Superior temporal gyrus (tissue), 1 donor: ENCODE measurements around the gene ZNF460.

Experiments
- DNase-seq: peaks from one replicate; pipeline ENCODE4 v3.0.0-alpha.2; 2016; ENCODE audit errors: extremely low spot score

The ZNF460 gene

DNA sequence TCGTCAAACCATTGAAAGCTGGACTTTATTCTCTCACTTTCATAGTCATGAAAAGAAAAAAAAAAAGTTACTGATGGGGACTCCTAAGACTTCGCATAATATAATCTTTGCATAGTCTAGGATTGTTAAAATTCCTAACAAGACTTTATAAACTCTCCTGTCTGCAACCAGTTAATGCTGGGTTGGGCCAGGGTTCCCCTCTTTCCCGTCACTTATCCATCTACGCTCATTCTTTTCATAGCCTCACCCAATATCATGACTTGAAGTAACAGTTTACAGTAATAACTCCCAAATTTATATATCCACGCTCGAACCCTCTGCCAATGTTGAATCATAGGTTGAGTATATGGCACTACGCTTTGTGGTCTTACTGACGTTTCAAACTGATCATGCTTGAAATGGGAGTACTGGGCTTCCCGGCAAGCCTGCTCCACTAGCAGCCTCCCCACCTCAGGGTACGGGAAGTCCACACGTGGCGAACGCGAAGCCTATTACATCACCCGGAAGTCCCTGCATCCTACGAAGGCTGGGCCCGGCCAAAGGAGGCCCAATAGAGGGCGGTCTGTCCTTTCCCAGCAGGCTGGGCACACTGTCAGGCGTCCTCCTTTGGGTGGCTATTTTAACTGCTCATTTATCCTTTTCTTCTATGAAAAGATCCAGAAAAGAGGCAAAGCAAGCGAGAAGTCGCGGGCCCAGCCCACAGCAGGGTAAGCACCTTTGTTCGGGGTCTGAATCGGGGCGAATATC lies 694 bp upstream of the ZNF460 start:
- peak; percentile 94 for DNase-seq

DNA sequence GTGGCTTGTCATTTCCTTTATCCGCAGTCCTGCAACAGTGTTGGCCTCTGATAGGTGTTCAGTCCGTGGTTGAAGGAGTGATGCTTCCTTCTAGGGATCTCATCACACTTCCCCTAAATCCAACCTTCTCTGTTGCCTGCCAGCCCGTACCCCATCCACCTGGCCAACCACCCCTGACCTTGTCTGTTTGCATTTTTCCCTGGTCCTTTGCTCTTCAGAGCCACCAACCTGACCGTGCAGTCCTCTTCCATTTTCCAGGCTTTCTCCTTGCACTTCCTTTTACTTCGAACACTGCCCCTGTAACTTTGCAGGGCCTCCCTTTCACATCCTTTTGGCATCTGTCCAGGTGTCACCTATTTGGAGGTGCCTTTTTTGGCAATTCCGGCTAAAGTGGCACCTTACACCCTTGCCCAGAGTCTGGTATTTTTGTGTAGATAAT lies 696 bp downstream of the ZNF460 start:
- DNase-seq, result no peak

DNA sequence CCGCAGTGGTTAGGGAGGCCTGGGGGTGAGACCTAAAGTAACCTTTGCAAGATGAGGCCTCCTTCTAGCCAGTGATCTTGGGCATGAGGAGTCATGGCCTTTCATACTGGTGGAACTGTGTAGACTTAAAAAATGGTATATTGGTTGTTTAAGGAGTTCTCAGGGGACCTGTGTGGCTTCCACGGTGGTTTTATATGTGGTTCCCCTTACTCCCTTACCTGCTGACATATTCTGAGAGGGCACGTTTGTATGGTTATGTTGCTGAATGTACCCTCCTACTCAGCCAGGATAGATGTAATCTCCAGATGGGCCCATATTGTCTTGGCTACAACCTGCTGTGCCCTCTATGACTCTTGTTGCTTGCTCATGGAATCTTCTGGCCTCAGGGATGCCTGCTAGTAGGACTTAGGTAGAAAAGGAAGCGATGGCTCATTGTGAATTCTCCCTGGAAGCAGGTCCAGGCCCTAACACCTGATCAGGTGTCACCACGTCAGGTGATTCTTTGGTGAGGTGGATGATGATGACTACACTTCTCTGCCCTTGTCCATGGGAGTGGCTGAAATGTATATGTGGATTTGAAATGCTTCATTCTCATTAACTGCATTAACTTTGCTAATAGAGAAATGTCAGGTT lies 1.8 kb downstream of the ZNF460 start:
- no peak for DNase-seq

DNA sequence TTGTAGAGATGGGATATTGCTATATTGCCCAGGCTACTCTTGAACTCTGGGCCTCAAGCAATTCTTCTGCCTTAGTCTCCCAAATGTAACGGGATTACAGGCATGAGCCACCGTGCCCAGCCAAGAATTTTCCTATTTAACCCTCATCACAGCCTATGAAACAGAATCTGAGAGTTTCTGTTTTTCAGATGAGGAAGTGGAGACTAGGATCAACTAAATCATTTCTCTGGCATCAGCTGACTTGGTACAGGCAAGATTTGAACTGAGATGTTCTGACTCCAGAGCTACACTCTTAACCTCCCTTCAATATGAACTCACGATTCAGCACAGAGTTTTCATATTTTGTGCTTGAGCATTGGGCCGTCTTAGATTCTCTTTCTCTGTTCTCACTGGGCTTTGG lies 8.1 kb downstream of the ZNF460 start:
- no peak for DNase-seq

DNA sequence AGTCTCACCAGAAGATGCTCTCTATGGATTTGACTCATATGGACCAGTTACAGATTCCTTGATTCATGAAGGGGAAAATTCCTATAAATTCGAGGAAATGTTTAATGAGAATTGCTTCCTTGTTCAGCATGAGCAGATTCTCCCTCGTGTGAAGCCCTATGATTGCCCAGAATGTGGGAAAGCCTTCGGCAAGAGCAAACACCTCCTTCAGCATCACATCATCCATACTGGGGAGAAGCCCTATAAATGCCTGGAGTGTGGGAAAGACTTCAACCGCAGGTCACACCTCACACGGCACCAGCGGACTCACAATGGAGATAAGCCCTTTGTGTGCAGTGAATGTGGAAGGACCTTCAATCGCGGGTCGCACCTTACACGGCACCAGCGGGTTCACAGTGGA lies 10.7 kb downstream of the ZNF460 start:
- no peak for DNase-seq

DNA sequence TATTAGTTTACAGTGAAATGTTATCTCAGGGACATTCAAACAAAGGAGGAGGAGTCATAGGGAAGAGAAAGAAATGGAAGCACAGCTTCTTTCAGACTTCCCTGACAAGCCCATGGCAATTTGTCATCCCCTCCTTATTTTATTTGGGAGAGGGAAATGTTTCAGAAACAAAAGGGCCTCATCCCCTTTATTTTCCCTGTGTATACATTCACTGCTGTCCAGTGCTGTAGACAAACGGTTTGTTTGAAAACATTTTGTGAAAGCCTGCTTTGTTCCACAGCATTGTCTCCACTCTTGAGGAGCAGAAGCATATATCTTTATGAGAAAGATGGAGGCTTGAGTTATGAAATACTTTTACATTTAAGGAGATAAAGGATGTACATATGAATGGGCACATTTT lies 12.3 kb downstream of the ZNF460 start:
- no peak for DNase-seq

DNA sequence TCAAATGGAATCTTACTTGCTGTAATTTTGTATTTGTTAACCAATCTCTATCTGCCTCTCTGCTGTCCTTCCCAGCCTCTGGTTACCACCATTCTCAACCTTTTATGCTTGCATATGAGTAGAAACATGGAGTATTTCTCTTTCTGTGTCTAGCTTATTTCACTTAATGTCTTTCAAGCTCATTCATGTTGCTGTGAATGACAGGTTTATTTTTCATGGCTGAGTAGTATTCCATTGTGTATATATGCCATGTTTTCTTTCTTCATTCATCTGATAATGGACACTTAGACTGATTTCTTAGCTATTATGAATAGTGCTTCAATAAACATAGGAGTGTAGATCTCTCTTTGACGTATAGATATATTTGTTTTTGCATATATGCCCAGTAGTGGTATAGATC lies 13.4 kb downstream of the ZNF460 start:
- DNase-seq, result no peak

DNA sequence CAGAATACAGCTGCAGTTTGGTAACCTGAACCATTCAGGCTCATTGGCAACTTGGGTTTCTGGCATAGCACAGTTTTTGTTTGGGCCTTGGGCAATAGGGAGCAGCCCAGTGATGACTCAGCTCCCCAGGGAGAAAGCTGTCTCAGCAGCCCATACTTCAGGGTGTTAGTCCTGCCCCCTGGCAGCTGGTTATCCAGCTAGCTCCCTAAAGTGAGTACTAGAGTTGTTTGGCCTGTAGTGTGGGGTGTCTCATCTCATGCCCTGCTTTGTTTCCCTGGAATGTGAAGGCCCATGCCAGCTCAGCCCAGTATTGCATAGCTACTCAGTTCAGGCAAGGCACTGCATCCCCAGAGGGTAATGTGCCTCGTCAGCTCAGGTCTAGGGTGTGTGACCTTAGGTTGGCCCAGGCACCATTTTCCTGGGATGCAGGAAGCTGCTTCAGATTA lies 21.8 kb downstream of the ZNF460 start:
- no peak for DNase-seq

DNA sequence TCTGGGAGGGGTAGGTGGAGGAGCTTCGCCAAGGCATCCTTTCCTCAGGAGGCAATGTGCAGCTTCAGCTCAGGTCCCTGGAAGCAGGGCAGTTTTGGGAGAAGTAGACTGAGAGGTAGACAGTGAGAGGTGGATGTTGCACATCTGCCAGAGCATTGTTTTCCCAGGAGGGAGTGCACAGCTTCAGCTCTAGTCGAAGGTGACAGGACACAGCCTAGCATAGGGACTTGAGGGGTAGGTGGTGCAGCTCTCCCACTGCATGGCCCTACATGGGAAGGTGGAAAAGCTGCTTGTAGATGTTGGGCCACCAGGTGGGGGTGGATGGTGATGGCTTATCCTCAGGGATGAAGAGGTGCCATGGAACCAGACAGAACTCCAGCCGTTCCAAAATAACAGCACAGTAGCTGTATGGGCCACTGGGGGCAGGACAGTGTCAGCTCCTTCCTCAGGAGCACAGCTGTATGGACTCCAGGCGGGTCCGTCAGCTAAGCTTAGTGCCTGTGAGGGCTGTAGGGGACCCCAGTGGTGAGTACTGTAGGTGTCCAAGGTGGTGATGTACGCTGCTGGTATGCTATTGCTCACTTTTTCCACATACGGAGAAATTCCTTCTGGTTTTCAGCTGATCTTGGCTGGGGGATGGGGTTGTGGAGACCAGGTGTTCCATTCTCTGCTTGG lies 22.6 kb downstream of the ZNF460 start:
- DNase-seq, result no peak

DNA sequence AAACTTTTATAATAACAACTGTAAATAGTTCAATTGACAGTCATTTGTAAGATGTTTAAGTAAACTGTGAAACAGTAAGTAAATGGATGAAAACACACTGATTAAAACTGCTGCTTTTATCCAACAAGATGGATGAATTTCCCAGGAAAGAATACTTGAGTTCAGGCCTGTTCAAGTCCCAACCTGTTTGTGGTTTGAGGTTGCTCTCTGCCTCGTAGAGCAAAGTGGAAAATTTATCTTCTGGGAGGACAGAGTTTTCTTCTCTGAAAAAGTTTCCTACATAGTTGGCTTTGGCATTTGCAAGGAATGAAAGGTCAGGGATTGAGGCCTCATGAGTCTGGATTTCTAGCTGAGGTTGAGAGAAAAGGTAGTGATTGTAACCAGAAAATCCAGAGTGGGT lies 24.8 kb downstream of the ZNF460 start:
- DNase-seq, result no peak

DNA sequence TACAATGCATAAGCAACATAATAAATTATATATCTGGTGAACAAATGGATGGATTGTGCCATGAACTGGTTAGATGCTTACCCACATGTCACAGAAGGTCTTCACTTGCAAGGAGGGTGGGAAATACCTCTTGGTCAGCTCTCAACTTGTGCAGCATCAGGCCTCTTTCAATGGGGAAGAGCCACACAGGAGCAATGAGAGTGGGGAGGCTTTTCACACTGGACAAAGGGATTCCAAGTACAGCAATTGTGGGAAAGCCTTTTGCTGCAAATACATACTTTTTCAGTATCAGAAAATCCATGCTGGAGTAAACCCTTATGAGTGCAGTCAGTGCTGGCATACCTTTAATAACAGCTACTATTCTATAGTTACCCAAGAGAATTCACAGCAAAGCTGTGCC lies 28.2 kb downstream of the ZNF460 start:
- no peak for DNase-seq

DNA sequence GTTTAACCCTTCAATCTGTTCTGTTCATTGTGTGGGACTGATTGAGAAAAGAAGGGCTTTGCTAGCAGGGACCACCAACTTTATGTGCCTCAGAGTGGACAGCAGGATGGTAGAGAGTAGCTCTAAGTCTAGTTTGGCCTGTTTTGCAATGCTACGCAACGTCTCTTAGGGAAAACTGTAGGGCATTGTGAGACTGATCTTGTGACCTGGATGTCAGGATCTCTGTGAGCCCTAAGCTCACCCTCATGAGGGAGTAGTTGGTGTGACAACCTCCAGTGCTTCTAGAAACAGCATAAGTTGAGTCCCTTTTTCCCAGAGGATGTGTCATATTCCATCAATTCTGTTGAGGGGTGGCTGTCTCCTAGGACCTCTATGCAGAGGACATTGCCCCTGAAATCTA lies 30.5 kb downstream of the ZNF460 start:
- DNase-seq, result no peak

DNA sequence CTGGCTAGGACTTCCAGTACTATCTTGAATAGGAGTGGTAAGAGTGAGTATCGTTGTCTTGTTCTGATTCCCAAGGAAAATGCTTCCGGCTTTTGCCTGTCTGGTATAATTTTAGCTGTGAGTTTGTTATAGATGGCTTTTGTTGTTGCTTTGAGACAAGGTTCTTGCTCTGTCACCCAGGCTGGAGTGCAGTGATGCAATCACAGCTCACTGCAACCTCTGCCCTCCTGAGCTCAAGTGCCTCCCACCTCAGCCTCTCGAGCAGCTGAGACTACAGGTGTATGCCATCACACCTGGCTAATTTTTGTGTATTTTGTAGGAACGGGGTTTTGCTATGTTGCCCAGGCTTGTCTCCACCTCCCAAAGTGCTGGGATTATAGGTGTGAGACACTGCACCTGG lies 33.9 kb downstream of the ZNF460 start:
- no peak for DNase-seq

DNA sequence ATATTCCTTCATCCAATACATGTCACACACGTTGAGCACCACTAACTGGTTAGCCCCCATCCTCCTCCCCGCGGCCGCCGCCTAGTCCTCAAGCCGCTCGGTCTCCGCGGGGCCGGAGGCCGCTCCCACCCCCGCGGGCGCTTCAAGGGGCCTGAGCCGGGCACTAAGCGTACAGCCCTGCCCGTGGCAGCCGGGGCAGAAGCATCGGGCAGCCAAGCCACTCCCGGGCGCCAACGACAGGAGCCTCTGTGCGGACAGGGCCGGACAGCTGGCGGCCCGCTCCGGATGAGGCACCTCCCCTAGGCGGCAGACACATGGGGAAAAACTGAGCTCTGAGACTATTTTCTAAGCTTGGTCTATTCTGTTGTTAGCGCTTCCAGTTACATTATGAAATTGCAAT lies 37.2 kb downstream of the ZNF460 start:
- DNase-seq, result no peak

DNA sequence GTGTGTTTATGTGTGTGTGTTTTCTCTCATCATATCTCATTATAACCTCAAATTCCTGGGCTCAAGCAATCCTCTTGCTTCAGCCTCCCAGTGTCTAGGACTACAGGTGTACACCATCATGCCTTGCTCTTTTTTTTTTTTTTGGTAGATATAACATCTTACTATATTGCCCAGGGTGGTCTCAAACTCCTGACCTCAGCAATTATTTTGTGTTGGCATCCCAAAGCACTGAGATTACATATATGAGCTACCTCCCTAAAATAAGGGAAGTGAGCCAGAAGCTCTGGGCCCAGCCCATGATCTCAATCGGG lies 39.5 kb downstream of the ZNF460 start:
- DNase-seq, result no peak

DNA sequence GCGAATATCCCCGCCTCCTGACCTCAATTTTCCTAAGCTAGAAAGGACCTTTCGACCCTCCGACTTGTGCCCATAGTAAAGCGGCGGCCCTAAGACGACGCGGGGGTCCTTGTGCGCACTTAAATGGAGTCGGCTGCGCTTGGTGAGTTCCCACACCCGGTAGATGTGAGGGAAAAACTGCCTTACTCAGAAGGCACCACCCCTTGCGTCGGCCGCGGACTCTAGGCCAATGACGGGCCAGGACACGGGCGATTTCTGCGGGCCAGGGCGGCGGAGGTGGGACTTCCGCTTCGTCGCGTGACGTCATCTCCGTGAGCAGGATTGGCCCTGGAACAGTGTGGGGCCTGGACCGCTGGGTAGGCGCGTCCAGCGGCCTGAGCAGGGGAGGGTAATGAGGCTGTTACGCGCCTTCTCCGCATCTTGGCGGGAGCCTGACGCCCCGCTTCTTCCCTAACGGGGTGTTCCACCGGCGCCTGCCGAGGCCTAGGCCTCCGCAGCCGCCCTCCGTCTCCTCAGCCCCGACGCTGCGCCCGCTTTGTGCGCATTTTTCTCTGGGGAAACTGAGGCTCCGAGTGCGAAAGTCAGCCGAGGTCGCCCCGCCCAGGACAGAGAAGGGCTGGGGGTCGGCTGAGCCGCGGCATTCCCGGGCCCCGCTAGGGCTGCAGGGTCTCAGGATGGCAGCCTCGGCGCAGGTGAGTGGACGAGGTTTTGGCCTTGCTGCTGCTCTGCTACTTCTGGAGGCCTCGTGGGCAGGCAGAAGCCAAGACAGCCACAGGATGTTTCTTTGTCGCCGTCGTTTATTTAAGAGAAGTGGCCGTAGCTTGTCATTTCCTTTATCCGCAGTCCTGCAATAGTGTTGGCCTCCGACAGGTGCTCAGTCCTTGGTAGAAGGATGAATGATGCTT lies 40.1 kb downstream of the ZNF460 start, which contains the start of gene ZNF543:
Gene ZNF543 (plus strand): TSS at position 293 of the 905 bp plus-strand sequence. CDS start 382 bp downstream, at position 675.
- DNase-seq, result peak; percentile 98

DNA sequence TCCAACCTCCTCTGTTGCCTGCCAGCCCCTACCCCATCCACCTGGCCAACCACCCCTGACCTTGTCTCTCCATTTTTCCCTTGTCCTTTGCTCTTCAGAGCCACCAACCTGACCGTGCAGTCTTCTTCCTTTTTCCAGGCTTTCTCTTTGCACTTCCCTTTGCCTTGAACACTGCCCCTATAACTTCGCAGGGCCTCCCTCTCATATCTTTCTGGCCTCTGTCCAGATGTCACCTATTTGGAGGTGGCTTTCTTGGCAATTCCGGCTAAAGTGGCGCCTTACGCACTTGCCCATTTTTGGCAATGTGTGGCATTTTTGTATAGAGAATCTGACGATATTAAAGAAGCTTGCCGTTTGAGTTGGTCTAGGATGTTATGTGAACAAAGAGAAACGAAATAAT lies 40.8 kb downstream of the ZNF460 start:
- no peak for DNase-seq

DNA sequence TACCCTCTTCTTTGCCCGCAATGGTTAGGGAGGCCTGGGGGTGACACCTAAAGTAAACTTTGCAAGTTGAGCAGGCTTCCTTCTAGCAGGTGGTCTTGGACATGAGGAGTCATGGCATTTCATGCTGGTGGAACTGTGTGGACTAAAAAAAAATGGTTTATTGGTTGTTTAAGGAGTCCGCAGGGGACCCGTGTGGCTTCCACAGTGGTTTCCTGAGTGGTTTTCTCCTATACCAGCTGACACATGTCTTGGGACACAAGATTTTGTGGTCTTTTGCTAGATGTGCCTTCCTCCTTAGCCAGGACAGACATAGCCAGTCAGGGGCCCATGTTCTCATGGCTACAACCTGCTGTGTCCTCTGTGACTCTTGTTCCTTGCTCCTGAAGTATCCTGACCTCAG lies 41.5 kb downstream of the ZNF460 start:
- no peak for DNase-seq

DNA sequence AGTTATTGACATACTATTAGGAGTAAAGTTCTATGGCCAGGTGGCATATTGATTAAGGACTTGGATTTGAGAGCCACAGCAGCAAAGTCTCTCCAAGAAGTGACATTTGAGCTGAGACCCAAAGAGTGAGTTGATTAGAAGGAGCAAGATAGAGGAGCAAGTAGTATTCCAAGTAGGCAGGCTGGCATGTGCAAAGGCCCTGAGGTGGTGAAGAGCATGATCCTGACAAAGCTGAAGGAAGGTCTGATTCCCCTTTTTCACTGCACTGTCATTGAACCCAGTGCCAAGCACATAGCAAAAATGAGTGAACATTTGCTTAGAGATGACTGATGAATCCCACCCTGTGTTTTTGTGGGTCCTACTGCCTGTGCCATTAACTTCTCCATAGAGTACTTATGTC lies 44.7 kb downstream of the ZNF460 start:
- DNase-seq, result no peak

DNA sequence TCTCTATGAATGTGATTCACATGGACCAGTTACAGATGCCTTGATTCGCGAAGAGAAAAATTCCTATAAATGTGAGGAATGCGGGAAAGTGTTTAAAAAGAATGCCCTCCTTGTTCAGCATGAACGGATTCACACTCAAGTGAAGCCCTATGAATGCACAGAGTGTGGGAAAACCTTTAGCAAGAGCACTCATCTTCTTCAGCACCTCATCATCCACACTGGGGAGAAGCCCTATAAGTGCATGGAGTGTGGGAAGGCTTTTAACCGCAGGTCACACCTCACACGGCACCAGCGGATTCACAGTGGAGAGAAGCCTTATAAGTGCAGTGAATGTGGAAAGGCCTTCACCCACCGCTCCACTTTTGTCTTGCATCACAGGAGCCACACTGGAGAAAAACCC lies 47.7 kb downstream of the ZNF460 start:
- no peak for DNase-seq

DNA sequence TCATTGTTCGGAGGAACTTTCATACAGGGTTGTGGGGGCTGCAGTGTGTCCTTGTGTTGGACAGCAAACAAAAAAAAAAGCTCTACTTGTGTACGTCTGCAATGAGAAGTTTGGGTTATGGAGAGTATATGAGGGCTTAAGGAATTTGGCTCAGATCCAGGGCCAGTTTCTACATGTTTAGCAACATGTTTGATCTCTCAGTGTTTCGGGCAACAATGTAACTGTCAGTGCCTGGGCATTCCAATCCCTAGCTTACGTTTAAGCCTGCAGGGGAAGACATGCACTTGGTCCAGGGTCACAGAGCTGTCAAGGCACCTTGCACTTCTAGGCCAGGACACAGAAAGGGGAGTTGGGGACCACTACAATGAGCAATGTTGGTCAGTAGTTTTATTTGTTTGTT lies 53.9 kb downstream of the ZNF460 start:
- no peak for DNase-seq

DNA sequence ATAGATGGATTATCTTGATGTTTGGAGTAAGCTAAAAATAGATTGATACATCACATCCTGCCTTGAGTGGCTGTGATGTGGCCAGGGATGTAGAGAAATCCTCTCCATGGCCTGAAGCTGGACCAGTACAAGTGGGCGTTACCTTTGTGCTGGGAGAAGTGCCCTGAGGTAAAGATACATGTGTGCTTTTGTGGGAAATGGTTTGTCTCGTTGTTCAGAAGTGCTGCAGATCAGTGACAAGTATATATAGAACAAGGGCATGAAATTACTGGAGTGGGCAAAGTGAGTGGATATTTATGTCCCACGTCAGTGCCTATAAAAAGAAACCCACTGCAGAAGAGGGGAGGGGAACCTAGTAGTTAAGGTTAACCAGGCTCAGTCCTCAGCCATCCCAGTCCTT lies 58.6 kb downstream of the ZNF460 start:
- no peak for DNase-seq
